Ascending aorta (tissue), 2 donors: ENCODE data around the gene HPGD. TPM values are rescaled to one million over a fixed set of nuclear protein-coding genes. Genes with fewer than 3 reads are reported as not detected.

ENCODE experiments used
- DNase-seq, 2 donors: peaks; one replicate each; pipeline ENCODE4 v3.0.0-alpha.2; 2019; ENCODE audit warnings: low spot score in 2 of 2
- H3K27ac ChIP-seq, 2 donors: fragments of 200-600 bp; sonication (generic); one replicate each; pipeline ENCODE4 v1.5.1; 2016 to 2017; ENCODE audit warnings: mild to moderate bottlenecking in 1 of 2
- H3K27me3 ChIP-seq: fragments of 200-600 bp; sonication (generic); one replicate; pipeline ENCODE4 v1.5.1; 2017
- H3K36me3 ChIP-seq, 2 donors: fragments of 200-600 bp; sonication (generic); one replicate each; pipeline ENCODE4 v1.5.1; 2016
- H3K4me1 ChIP-seq, 2 donors: fragments of 200-600 bp; sonication (generic); one replicate each; pipeline ENCODE4 v1.5.1; 2016 to 2017; ENCODE audit warnings: mild to moderate bottlenecking in 1 of 2
- H3K4me3 ChIP-seq, 2 donors: fragments of 200-600 bp; sonication (generic); one replicate each; pipeline ENCODE4 v1.5.1; 2016 to 2017; ENCODE audit warnings: mild to moderate bottlenecking in 1 of 2
- H3K9me3 ChIP-seq, 2 donors: fragments of 200-600 bp; sonication (generic); one replicate each; pipeline ENCODE4 v1.5.1; 2016
- CTCF ChIP-seq, 3 experiments: fragments of 200-600 bp in 2 of 3; fragments of 450-650 bp in 1 of 3; sonication (generic) in 2 of 3; IDR thresholded peaks; one replicate each; pipeline ENCODE4 v1.5.1; 2016 to 2019; ENCODE audit warnings: antibody characterized with exemption in 3 of 3, mild to moderate bottlenecking in 1 of 3, moderate library complexity in 1 of 3
- intact Hi-C: fragments of 100-400 bp; cut with DNase I; formaldehyde crosslinking; loops from one replicate; pipeline ENCODE4 v1.15.1; 2023
- total RNA-seq: library from RNA; depleted of rRNA; stranded (reverse); fragments of >200 nt; gene quantifications from one replicate; pipeline ENCODE4 v1.1.0, GENCODE V29; 2016

HPGD gene
- total RNA-seq, 1 donor from 2014 or later = 4.2 TPM

- Histone ChIP-seq H3K36me3 (no peaks in the 10 kb centered on the region), H3K9me3 (no peaks in the 10 kb centered on the region), H3K4me3 (no peak overlapping the region), H3K27ac (no peak overlapping the region), H3K4me1 (no peaks in the 10 kb centered on the region), H3K27me3 (no peaks in the 10 kb centered on the region)
- TF ChIP-seq CTCF (IDR thresholded peaks at IDR 0.05) = no peak
- no peak for DNase-seq
- intact Hi-C loops = no loop called here
Measured at GRCh38 chr4:174449944-174450785, 72.1 kb downstream of the HPGD start.

DNA sequence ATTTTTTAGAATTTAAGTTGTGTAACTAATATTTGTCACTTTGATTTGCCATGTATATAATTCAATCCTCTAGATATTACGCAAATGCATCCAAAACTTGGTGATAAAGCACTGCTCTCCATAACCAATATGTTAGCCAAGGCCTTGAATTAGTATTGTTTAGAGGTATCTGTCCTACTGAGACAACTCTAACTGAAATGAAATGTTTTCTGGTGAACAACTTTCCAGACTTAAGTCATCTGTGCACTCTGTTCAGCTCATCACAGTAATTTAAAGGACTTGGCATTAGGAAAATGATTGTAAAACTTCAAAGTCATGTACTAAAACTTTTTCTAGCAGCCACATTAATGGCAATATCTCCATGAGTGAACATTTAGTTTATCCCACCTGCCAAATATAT is 73.1 kb downstream of the HPGD start:
- Histone ChIP-seq H3K9me3 (no peaks in the 10 kb centered on the region), H3K4me3 (no peak overlapping the region), H3K4me1 (no peaks in the 10 kb centered on the region), H3K36me3 (no peaks in the 10 kb centered on the region), H3K27me3 (no peaks in the 10 kb centered on the region), H3K27ac (no peak overlapping the region)
- TF ChIP-seq CTCF (IDR thresholded peaks at IDR 0.05) = no peak
- no peak for DNase-seq
- intact Hi-C loops = no loop called here

GRCh38 chr4:174444390-174444789 is 77.9 kb downstream of the HPGD start:
- Histone ChIP-seq H3K27ac (no peak overlapping the region), H3K36me3 (no peaks in the 10 kb centered on the region), H3K4me1 (no peaks in the 10 kb centered on the region), H3K4me3 (no peak overlapping the region), H3K27me3 (no peaks in the 10 kb centered on the region), H3K9me3 (no peaks in the 10 kb centered on the region)
- DNase-seq = no peak
- TF ChIP-seq CTCF (IDR thresholded peaks at IDR 0.05) = no peak
- intact Hi-C loops = no loop called here

Other genes with a start within 250 kb of the HPGD start
- gene FBXO8, start 238.8 kb downstream of the HPGD start, total RNA-seq = 15.5 TPM
- gene CEP44, start 238.6 kb downstream of the HPGD start, total RNA-seq = 5.7 TPM